Activated B cell treated with CpG ODN at 0.5 μM for 24 hours (primary cell): ENCODE data around the gene TH. TPM values are rescaled to one million over a fixed set of nuclear protein-coding genes. Genes with fewer than 3 reads are reported as not detected.

Experiments
- ATAC-seq: fragments of 200-7000 bp; cut with Tn5 transposase; one replicate; pipeline ENCODE4 v1.10.0; 2021; ENCODE audit warnings: low read depth, mild to moderate bottlenecking, moderate library complexity
- CTCF ChIA-PET: fragments of 350-600 bp; sonication (Branson Sonifier 250); formaldehyde crosslinking; loops from one replicate; lab custom pipeline; 2021; ENCODE audit warnings: antibody characterized with exemption; lab: Charles Lee
- POLR2A ChIA-PET: fragments of 350-600 bp; sonication (Branson Sonifier 250); formaldehyde crosslinking; loops from one replicate; lab custom pipeline; 2021; ENCODE audit warnings: antibody characterized with exemption; lab: Charles Lee
- DNase-seq: peaks from one replicate; pipeline ENCODE4 v3.0.0; 2022
- H3K27ac Mint-ChIP-seq: one replicate; pipeline ENCODE4 v1.8.0; 2020; ENCODE audit warnings: mixed read lengths
- H3K27me3 Mint-ChIP-seq: one replicate; pipeline ENCODE4 v1.8.0; 2021; ENCODE audit warnings: mixed read lengths
- H3K36me3 Mint-ChIP-seq: one replicate; pipeline ENCODE4 v1.8.0; 2021; ENCODE audit warnings: low read depth, mixed read lengths
- H3K4me1 Mint-ChIP-seq: one replicate; pipeline ENCODE4 v1.8.0; 2021; ENCODE audit warnings: mixed read lengths
- H3K4me3 Mint-ChIP-seq: one replicate; pipeline ENCODE4 v1.8.0; 2020; ENCODE audit warnings: mild to moderate bottlenecking, mixed read lengths
- H3K9me3 Mint-ChIP-seq: one replicate; pipeline ENCODE4 v1.8.0; 2020; ENCODE audit warnings: mixed read lengths
- CTCF ChIP-seq: fragments of 200-600 bp; IDR thresholded peaks from one replicate; pipeline ENCODE4 v1.8.0; 2022; ENCODE audit warnings: antibody characterized with exemption, mild to moderate bottlenecking
- intact Hi-C: fragments of 100-400 bp; cut with micrococcal nuclease; formaldehyde crosslinking; loops from one replicate; pipeline ENCODE4 v1.15.1; 2024
- total RNA-seq: library from RNA; stranded (reverse); gene quantifications from 2 replicates; pipeline ENCODE4 v1.2.3, GENCODE V29; 2022

The TH gene
- total RNA-seq, 1 donor from 2014 or later, result not detected

- intact Hi-C loops, result loop anchor here (5.0 kb wide), 1 partner anchor 44 kb away; no protein-coding TSS in a partner anchor
- Mint-ChIP-seq H3K4me1 (peaks cover 15% of the 10 kb centered on the region), H3K27ac (no peak overlapping the region), H3K9me3 (peaks cover under 1% of the 10 kb centered on the region), H3K36me3 (no peaks in the 10 kb centered on the region), H3K4me3 (no peak overlapping the region), H3K27me3 (peaks cover 44% of the 10 kb centered on the region)
- CTCF ChIA-PET, result interaction anchor here (1.4 kb wide), 1 partner anchor 15 kb away, joined by 3 read pairs; no protein-coding TSS in a partner anchor
- DNase-seq (no peak), ATAC-seq (no peak)
- TF ChIP-seq CTCF, result no peak
- POLR2A ChIA-PET, result no interaction called here
Observed at GRCh38 chr11:2136209-2136951, 35.2 kb downstream of the TH start.

- DNase-seq (no peak), ATAC-seq (no peak)
- Mint-ChIP-seq H3K27ac (no peak overlapping the region), H3K36me3 (no peaks in the 10 kb centered on the region), H3K4me1 (peaks cover 10% of the 10 kb centered on the region), H3K4me3 (no peak overlapping the region), H3K27me3 (peaks cover 40% of the 10 kb centered on the region), H3K9me3 (peaks cover 3% of the 10 kb centered on the region)
- TF ChIP-seq CTCF, result no peak
- ChIA-PET POLR2A (no interaction called here), CTCF (interaction anchor here (1.4 kb wide), 1 partner anchor 16 kb away, joined by 3 read pairs; no protein-coding TSS in a partner anchor)
- intact Hi-C loops, result loop anchor here (5.0 kb wide), 1 partner anchor 43 kb away; no protein-coding TSS in a partner anchor
Observed at GRCh38 chr11:2135648-2136201, 35.9 kb downstream of the TH start.

GRCh38 chr11:2135018-2135569, 36.5 kb downstream of the TH start:
- Mint-ChIP-seq H3K27me3 (peaks cover 40% of the 10 kb centered on the region), H3K9me3 (peaks cover 3% of the 10 kb centered on the region), H3K36me3 (no peaks in the 10 kb centered on the region), H3K4me3 (no peak overlapping the region), H3K4me1 (peaks cover 10% of the 10 kb centered on the region), H3K27ac (no peak overlapping the region)
- ATAC-seq (no peak), DNase-seq (no peak)
- intact Hi-C loops, result loop anchor here (5.0 kb wide), 1 partner anchor 43 kb away; no protein-coding TSS in a partner anchor
- CTCF ChIA-PET, result interaction anchor here (1.4 kb wide), 1 partner anchor 17 kb away, joined by 3 read pairs; no protein-coding TSS in a partner anchor
- POLR2A ChIA-PET, result no interaction called here
- TF ChIP-seq CTCF, result no peak

GRCh38 chr11:2134022-2135010, 37.3 kb downstream of the TH start:
- ATAC-seq, result no peak
- TF ChIP-seq CTCF, result no peak
- DNase-seq, result no peak
- Mint-ChIP-seq H3K27ac (no peak overlapping the region), H3K9me3 (peaks cover 3% of the 10 kb centered on the region), H3K36me3 (no peaks in the 10 kb centered on the region), H3K27me3 (peaks cover 42% of the 10 kb centered on the region), H3K4me3 (no peak overlapping the region), H3K4me1 (peaks cover 9% of the 10 kb centered on the region)
- ChIA-PET POLR2A (no interaction called here), CTCF (no interaction called here)
- intact Hi-C loops, result loop anchor here (5.0 kb wide), 1 partner anchor 42 kb away; no protein-coding TSS in a partner anchor
